SU-DHL-6 (cell line): ENCODE measurements around the gene NQO2.
"Not testable (repeated sequence)": the region's sequence is repeated elsewhere in the genome, so short reads cannot be mapped to it uniquely, and the experiment has no call there.

Experiments
- H2AFZ ChIP-seq: fragments of 200-600 bp; sonication (generic); 2 replicates; pipeline ENCODE4 v1.6.1; 2014; ENCODE audit warnings: low read depth, mild to moderate bottlenecking, moderate library complexity, mixed read lengths, antibody characterized with exemption, low read length; ENCODE audit not compliant: severe bottlenecking
- H3F3A ChIP-seq: fragments of 200-600 bp; shearing (Covaris generic); 2 replicates; pipeline ENCODE4 v1.6.0; 2016; ENCODE audit warnings: antibody characterized with exemption, mild to moderate bottlenecking; ENCODE audit not compliant: insufficient read depth
- H3K27ac ChIP-seq: fragments of 200-600 bp; sonication (generic); 2 replicates; pipeline ENCODE4 v1.5.1; 2016; ENCODE audit warnings: low read depth, mild to moderate bottlenecking, low read length, moderate library complexity, mixed read lengths
- H3K27me3 ChIP-seq: fragments of 200-600 bp; sonication (generic), shearing (Covaris generic); 2 replicates; pipeline ENCODE4 v1.6.0; 2014; ENCODE audit warnings: mild to moderate bottlenecking, low read length
- H3K36me3 ChIP-seq: fragments of 200-600 bp; sonication (generic); 2 replicates; pipeline ENCODE4 v1.6.1; 2014; ENCODE audit warnings: mild to moderate bottlenecking, low read length, mixed read lengths
- H3K4me2 ChIP-seq: fragments of 300-600, 200-600 bp; shearing (Covaris generic), sonication (generic); 2 replicates; pipeline ENCODE4 v1.6.0; 2014; ENCODE audit warnings: low read length, low read depth, mild to moderate bottlenecking; ENCODE audit not compliant: poor library complexity, severe bottlenecking
- H3K4me3 ChIP-seq: fragments of 200-600 bp; sonication (generic); 2 replicates; pipeline ENCODE4 v1.5.1; 2014; ENCODE audit warnings: antibody characterized with exemption, low read length, mild to moderate bottlenecking, mixed read lengths; ENCODE audit not compliant: insufficient read depth, poor library complexity, severe bottlenecking
- H3K79me2 ChIP-seq: fragments of 200-600 bp; sonication (generic); 2 replicates; pipeline ENCODE4 v1.6.1; 2014; ENCODE audit warnings: mild to moderate bottlenecking, low read length, moderate library complexity; ENCODE audit not compliant: insufficient read depth
- H3K9ac ChIP-seq: fragments of 200-600 bp; sonication (generic); 2 replicates; pipeline ENCODE4 v1.7.0; 2014; ENCODE audit warnings: mild to moderate bottlenecking, low read length
- H3K9me2 ChIP-seq: fragments of 200-600 bp; sonication (generic); replicated peaks from 2 replicates; pipeline ENCODE4 v1.6.1; 2014; ENCODE audit warnings: low read length; ENCODE audit not compliant: insufficient read depth
- H3K9me3 ChIP-seq: fragments of 200-600 bp; sonication (generic); 2 replicates; pipeline ENCODE4 v1.6.1; 2014; ENCODE audit warnings: low read length, mixed read lengths; ENCODE audit not compliant: insufficient read depth
- H4K20me1 ChIP-seq: fragments of 200-600 bp; sonication (generic); 2 replicates; pipeline ENCODE4 v1.6.1; 2014; ENCODE audit warnings: low read depth, mild to moderate bottlenecking, antibody characterized with exemption, low read length, moderate library complexity, mixed read lengths
- EZH2phosphoT487 ChIP-seq: fragments of 200-600 bp; sonication (generic), shearing (Covaris generic); conservative IDR thresholded peaks from 2 replicates; pipeline ENCODE4 v1.6.1; 2018; ENCODE audit warnings: mild to moderate bottlenecking, antibody characterized with exemption, low read length, moderate library complexity, mixed read lengths
- TF ChIP-seq, protein P1 (sequence below): fragments of 200-600 bp; sonication (generic); IDR thresholded peaks from one replicate; pipeline ENCODE4 v1.5.1; 2017; ENCODE audit warnings: antibody characterized with exemption, mild to moderate bottlenecking, low read length, moderate library complexity; ENCODE audit not compliant: insufficient read depth, poor library complexity, severe bottlenecking

The NQO2 gene

DNA sequence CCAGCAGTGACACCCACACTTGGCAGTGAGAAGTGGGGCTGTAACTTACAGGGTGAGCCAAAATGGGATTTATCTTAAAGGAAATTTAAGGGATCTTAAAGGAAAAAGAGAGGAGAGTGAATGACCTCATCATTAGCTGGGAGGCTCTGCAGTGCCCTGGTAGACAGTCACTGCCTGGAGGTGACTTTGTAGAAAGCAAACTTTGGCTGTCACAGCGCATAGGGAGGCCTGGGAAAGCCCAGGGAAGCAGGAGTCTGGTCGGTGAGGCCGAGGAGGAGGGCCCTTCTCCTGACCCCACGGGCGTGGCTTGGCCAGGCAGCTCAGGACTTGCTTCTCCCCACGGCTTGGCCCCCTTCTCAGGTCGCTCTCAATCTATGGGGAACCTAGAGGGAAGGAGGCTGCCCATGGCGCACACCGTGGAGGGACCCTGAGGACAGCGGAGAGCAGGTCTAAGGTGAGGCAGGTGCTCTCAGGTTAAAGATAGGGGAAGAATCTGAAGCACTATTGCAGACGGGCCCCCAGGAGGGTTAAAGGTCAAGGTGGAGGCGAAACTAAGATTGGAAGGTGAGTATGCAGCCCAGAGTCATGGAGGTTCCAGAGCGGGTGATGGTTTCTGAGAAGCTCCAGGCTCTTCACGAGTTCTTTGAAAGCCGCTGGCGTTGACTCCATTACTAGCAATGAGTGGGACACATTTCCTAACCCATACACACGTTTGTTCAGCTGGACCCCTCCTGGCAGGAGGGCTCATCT lies 53.0 kb downstream of the NQO2 start:
- peak overlapping the region; percentile 41 for H3K4me3 ChIP-seq

DNA sequence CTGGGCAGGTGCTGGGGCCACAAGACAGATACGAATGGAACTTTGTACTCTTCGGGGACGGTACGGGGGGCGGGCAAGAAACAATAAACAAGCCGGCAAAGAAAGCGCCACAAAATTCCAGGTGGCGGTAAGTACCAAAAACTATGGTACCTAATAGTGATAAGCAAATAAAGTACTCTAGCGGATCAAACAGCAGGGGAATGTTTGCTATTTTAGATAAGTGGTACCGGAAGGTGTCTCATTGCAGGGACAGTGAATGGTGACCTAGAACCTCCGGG lies 53.5 kb downstream of the NQO2 start:
- H3K9ac ChIP-seq, result peak overlapping the region; percentile 56
- H2AFZ ChIP-seq, result peak overlapping the region; percentile 85
- H3F3A ChIP-seq, result 0 out of 2 replicates have a peak, but pooled peaks cover 6% of the 10 kb centered on the region
- H3K9me3 ChIP-seq, result no peaks in the 10 kb centered on the region
- no peak overlapping the region for H3K27ac ChIP-seq
- no peak for TF ChIP-seq EZH2phosphoT487
- TF ChIP-seq, protein P1, sequence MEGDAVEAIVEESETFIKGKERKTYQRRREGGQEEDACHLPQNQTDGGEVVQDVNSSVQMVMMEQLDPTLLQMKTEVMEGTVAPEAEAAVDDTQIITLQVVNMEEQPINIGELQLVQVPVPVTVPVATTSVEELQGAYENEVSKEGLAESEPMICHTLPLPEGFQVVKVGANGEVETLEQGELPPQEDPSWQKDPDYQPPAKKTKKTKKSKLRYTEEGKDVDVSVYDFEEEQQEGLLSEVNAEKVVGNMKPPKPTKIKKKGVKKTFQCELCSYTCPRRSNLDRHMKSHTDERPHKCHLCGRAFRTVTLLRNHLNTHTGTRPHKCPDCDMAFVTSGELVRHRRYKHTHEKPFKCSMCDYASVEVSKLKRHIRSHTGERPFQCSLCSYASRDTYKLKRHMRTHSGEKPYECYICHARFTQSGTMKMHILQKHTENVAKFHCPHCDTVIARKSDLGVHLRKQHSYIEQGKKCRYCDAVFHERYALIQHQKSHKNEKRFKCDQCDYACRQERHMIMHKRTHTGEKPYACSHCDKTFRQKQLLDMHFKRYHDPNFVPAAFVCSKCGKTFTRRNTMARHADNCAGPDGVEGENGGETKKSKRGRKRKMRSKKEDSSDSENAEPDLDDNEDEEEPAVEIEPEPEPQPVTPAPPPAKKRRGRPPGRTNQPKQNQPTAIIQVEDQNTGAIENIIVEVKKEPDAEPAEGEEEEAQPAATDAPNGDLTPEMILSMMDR, result no peak
- H4K20me1 ChIP-seq, result no peaks in the 10 kb centered on the region
- H3K4me3 ChIP-seq, result peak overlapping the region; percentile 41
- peak overlapping the region; percentile 57 for H3K4me2 ChIP-seq
- H3K36me3 ChIP-seq, result no peaks in the 10 kb centered on the region
- H3K79me2 ChIP-seq, result no peaks in the 10 kb centered on the region
- H3K9me2 ChIP-seq, result no peaks in the 10 kb centered on the region
- no peaks in the 10 kb centered on the region for H3K27me3 ChIP-seq

More for the DNA sequence above, 53.0 kb downstream of the NQO2 start:
- H3K27ac ChIP-seq, result no peak overlapping the region
- H3F3A ChIP-seq, result 0 out of 2 replicates have a peak, but pooled peaks cover 6% of the 10 kb centered on the region
- peak overlapping the region; percentile 57 for H3K4me2 ChIP-seq
- H3K27me3 ChIP-seq, result no peaks in the 10 kb centered on the region
- no peaks in the 10 kb centered on the region for H4K20me1 ChIP-seq
- no peaks in the 10 kb centered on the region for H3K36me3 ChIP-seq
- no peaks in the 10 kb centered on the region for H3K9me3 ChIP-seq
- TF ChIP-seq, protein P1, result no peak
- no peak for TF ChIP-seq EZH2phosphoT487
- H2AFZ ChIP-seq, result peak overlapping the region; percentile 85
- peak overlapping the region; percentile 56 for H3K9ac ChIP-seq
- no peaks in the 10 kb centered on the region for H3K79me2 ChIP-seq
- H3K9me2 ChIP-seq, result no peaks in the 10 kb centered on the region

DNA sequence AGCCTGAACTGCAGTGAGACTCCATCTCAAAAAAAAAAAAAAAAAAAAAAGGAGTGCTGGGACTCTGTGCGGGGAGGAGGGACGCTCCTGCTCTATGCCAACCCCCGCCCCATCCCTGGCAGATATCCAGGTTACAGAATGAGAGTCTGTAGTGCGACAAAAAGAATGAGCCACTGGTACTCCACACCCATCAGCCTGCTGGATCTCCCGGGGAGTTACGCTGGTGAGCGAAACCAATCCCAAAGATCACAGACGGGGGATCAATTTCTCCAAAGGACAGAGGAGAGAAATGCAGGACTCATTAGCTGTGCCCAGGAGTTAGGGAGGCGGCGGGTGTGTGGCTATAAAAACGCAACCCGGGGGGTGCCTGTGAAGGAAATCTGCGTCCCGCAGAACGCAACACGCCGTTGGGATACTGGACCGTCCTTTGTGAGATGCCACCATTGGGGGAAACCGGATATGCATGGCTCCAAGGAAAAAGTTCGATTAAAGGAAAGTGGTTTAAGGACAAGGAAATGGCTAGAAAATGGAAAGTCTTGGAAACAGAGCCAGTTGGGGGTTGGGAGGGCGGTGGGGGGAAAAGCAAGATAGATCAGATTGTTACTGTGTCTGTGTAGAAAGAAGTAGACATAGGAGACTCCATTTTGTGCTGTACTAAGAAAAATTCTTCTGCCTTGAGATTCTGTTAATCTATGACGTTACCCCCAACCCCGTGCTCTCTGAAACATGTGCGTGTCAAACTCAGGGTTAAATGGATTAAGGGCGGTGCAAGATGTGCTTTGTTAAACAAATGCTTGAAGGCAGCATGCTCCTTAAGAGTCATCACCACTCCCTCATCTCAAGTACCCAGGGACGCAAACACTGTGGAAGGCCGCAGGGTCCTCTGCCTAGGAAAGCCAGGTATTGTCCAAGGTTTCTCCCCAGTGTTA lies 54.8 kb downstream of the NQO2 start:
- H3K27ac ChIP-seq, H3K9ac ChIP-seq, H3K9me2 ChIP-seq, H4K20me1 ChIP-seq, H3K27me3 ChIP-seq, H3K79me2 ChIP-seq, H3F3A ChIP-seq, H2AFZ ChIP-seq, H3K36me3 ChIP-seq, H3K9me3 ChIP-seq, H3K4me3 ChIP-seq: not testable (repeated sequence)
- peak overlapping the region; percentile 57 for H3K4me2 ChIP-seq

- H3K4me3 ChIP-seq, H4K20me1 ChIP-seq, H3K79me2 ChIP-seq, H3F3A ChIP-seq, H3K9me2 ChIP-seq, H3K27me3 ChIP-seq, H2AFZ ChIP-seq, H3K4me2 ChIP-seq, H3K9ac ChIP-seq, H3K36me3 ChIP-seq, H3K27ac ChIP-seq, H3K9me3 ChIP-seq: not testable (repeated sequence)
Observed at GRCh38 chr6:3055158-3055499, 55.4 kb downstream of the NQO2 start.
